GM12891 (cell line): ENCODE results near the gene MAN1A2.

Experiments used
- PAX5 ChIP-seq: IDR thresholded peaks from 2 replicates; pipeline ENCODE4 v1.6.1; 2011; ENCODE audit warnings: low read length, moderate library complexity, mild to moderate bottlenecking; ENCODE audit not compliant: insufficient read depth, severe bottlenecking
- POLR2A ChIP-seq: IDR thresholded peaks from 2 replicates; pipeline ENCODE4 v1.6.1; 2011; ENCODE audit warnings: low read depth, low read length, control low read depth
- POLR2AphosphoS5 ChIP-seq: IDR thresholded peaks from 2 replicates; pipeline ENCODE4 v1.6.1; 2011; ENCODE audit warnings: low read depth, low read length, control low read depth
- POU2F2 ChIP-seq: IDR thresholded peaks from 2 replicates; pipeline ENCODE4 v1.6.1; 2011; ENCODE audit warnings: low read depth, mild to moderate bottlenecking, control low read depth, low read length, moderate library complexity
- SPI1 ChIP-seq: IDR thresholded peaks from 2 replicates; pipeline ENCODE4 v1.6.1; 2011; ENCODE audit warnings: low read depth, low read length, control low read depth
- TAF1 ChIP-seq: IDR thresholded peaks from 2 replicates; pipeline ENCODE4 v1.6.1; 2011; ENCODE audit warnings: low read depth, low read length, control low read depth

GRCh38 chr1:117537291-117537920 lies 170.2 kb downstream of the MAN1A2 start:
- TF ChIP-seq POLR2AphosphoS5 (no peak), POLR2A (no peak), TAF1 (no peak), POU2F2 (no peak), SPI1 (no peak), PAX5 (no peak)
